ENCODE data around the gene TRIO. TPM values are rescaled to one million over a fixed set of nuclear protein-coding genes. Genes with fewer than 3 reads are reported as not detected.
"Not testable (repeated sequence)": the region's sequence is repeated elsewhere in the genome, so short reads cannot be mapped to it uniquely, and the experiment has no call there.

TRIO gene
- total RNA-seq, 1 experiment from 2014 or later = 116 TPM

- DNase-seq (ENCODE audit: low read depth) = no peak
These were observed 388.5 kb downstream of the TRIO start for GRCh38 chr5:14531668-14532067.

GRCh38 chr5:14532180-14532579, 389.0 kb downstream of the TRIO start:
- DNase-seq (ENCODE audit: low read depth) = no peak

- no peak for DNase-seq (ENCODE audit: low read depth)
These were observed 391.6 kb downstream of the TRIO start for GRCh38 chr5:14534773-14535172.

GRCh38 chr5:14545308-14545707, 402.2 kb downstream of the TRIO start:
- DNase-seq (ENCODE audit: low read depth) = no peak

- no peak for DNase-seq (ENCODE audit: low read depth)
These were observed 402.7 kb downstream of the TRIO start for GRCh38 chr5:14545862-14546261.

- no peak for DNase-seq (ENCODE audit: low read depth)
These were observed 404.5 kb downstream of the TRIO start for GRCh38 chr5:14547666-14548065.

GRCh38 chr5:14551211-14551610, 408.1 kb downstream of the TRIO start:
- DNase-seq (ENCODE audit: low read depth) = no peak

GRCh38 chr5:14552017-14552416, 408.9 kb downstream of the TRIO start:
- DNase-seq (ENCODE audit: low read depth) = no peak

GRCh38 chr5:14554288-14554687, 411.1 kb downstream of the TRIO start:
- not testable (repeated sequence) for DNase-seq (ENCODE audit: low read depth)

GRCh38 chr5:14556015-14556414, 412.9 kb downstream of the TRIO start:
- DNase-seq (ENCODE audit: low read depth) = no peak

GRCh38 chr5:14557203-14557770, 414.1 kb downstream of the TRIO start:
- DNase-seq (ENCODE audit: low read depth) = peak; percentile 24

GRCh38 chr5:14557791-14558415, 414.8 kb downstream of the TRIO start:
- no peak for DNase-seq (ENCODE audit: low read depth)

Other genes starting within 250 kb of the TRIO start
- gene DNAH5, start 198.7 kb upstream of the TRIO start, total RNA-seq (2014; rRNA removed; shearing (Covaris generic)) = 2.2 and 3.0 TPM in 2 replicates